Large intestine (tissue), 12 donors: ENCODE results near the gene EDIL3. TPM values are rescaled to one million over a fixed set of nuclear protein-coding genes. Genes with fewer than 3 reads are reported as not detected.

Experiments
- DNase-seq, 2 donors: peaks; one replicate each; pipeline versions ENCODE4 v3.0.0 to v3.0.0-alpha.2; 2013
- H3K27ac ChIP-seq: one replicate; pipeline ENCODE4 v1.5.1; 2013; ENCODE audit warnings: low read length
- H3K27me3 ChIP-seq: 2 replicates; pipeline ENCODE4 v1.6.1; 2013; ENCODE audit warnings: low read length; ENCODE audit not compliant: control insufficient read depth, insufficient read depth
- H3K36me3 ChIP-seq: 2 replicates; pipeline ENCODE4 v1.6.1; 2013; ENCODE audit warnings: low read length; ENCODE audit not compliant: control insufficient read depth, insufficient read depth
- H3K4me1 ChIP-seq: one replicate; pipeline ENCODE4 v1.6.1; 2013; ENCODE audit warnings: low read length; ENCODE audit not compliant: control insufficient read depth, insufficient read depth
- H3K4me3 ChIP-seq: one replicate; pipeline ENCODE4 v1.5.1; 2013; ENCODE audit warnings: low read length
- H3K9me3 ChIP-seq: one replicate; pipeline ENCODE4 v1.6.1; 2013; ENCODE audit warnings: mild to moderate bottlenecking, low read depth, low read length, moderate library complexity; ENCODE audit not compliant: control insufficient read depth
- WGBS: methylation state at CpG from one replicate; pipeline ENCODE4 v1.1.5; 2013; ENCODE audit warnings: low lambda C conversion rate; ENCODE audit not compliant: insufficient coverage; 5-methylcytosine and 5-hydroxymethylcytosine counted together
- long read RNA-seq, 11 donors: transcript quantifications; one replicate each; lab custom pipeline, GENCODE V29; 2026
- polyA plus RNA-seq: library from polyadenylated mRNA; unstranded; fragments of 120-200 nt; gene quantifications from one replicate; pipeline ENCODE4 v1.2.1, GENCODE V29; 2013

Gene EDIL3
- polyA plus RNA-seq: 31.2 TPM
- long read RNA-seq, donor 1, full-length matches to known transcripts: 3 of 19 reads
- long read RNA-seq, donor 1, partial matches to known transcripts: 16 of 19 reads
- long read RNA-seq, donor 1, other reads (novel, unspliced or antisense): 0 of 19 reads
- long read RNA-seq, donor 2, full-length matches to known transcripts: 4 of 57 reads
- long read RNA-seq, donor 2, partial matches to known transcripts: 53 of 57 reads
- long read RNA-seq, donor 2, other reads (novel, unspliced or antisense): 0 of 57 reads
- long read RNA-seq, donor 3, full-length matches to known transcripts: 5 of 5 reads
- long read RNA-seq, donor 3, partial matches to known transcripts: 0 of 5 reads
- long read RNA-seq, donor 3, other reads (novel, unspliced or antisense): 0 of 5 reads
- long read RNA-seq, donor 4: 0 reads
- long read RNA-seq, donor 5, full-length matches to known transcripts: 5 of 5 reads
- long read RNA-seq, donor 5, partial matches to known transcripts: 0 of 5 reads
- long read RNA-seq, donor 5, other reads (novel, unspliced or antisense): 0 of 5 reads
- long read RNA-seq, donor 6, full-length matches to known transcripts: 3 of 3 reads
- long read RNA-seq, donor 6, partial matches to known transcripts: 0 of 3 reads
- long read RNA-seq, donor 6, other reads (novel, unspliced or antisense): 0 of 3 reads
- long read RNA-seq, donor 7, full-length matches to known transcripts: 3 of 3 reads
- long read RNA-seq, donor 7, partial matches to known transcripts: 0 of 3 reads
- long read RNA-seq, donor 7, other reads (novel, unspliced or antisense): 0 of 3 reads
- long read RNA-seq, donor 8, full-length matches to known transcripts: 7 of 7 reads
- long read RNA-seq, donor 8, partial matches to known transcripts: 0 of 7 reads
- long read RNA-seq, donor 8, other reads (novel, unspliced or antisense): 0 of 7 reads
- long read RNA-seq, donor 9, full-length matches to known transcripts: 1 of 15 reads
- long read RNA-seq, donor 9, partial matches to known transcripts: 14 of 15 reads
- long read RNA-seq, donor 9, other reads (novel, unspliced or antisense): 0 of 15 reads
- long read RNA-seq, donor 10, full-length matches to known transcripts: 8 of 8 reads
- long read RNA-seq, donor 10, partial matches to known transcripts: 0 of 8 reads
- long read RNA-seq, donor 10, other reads (novel, unspliced or antisense): 0 of 8 reads
- long read RNA-seq, donor 11, full-length matches to known transcripts: 7 of 7 reads
- long read RNA-seq, donor 11, partial matches to known transcripts: 0 of 7 reads
- long read RNA-seq, donor 11, other reads (novel, unspliced or antisense): 0 of 7 reads

DNA sequence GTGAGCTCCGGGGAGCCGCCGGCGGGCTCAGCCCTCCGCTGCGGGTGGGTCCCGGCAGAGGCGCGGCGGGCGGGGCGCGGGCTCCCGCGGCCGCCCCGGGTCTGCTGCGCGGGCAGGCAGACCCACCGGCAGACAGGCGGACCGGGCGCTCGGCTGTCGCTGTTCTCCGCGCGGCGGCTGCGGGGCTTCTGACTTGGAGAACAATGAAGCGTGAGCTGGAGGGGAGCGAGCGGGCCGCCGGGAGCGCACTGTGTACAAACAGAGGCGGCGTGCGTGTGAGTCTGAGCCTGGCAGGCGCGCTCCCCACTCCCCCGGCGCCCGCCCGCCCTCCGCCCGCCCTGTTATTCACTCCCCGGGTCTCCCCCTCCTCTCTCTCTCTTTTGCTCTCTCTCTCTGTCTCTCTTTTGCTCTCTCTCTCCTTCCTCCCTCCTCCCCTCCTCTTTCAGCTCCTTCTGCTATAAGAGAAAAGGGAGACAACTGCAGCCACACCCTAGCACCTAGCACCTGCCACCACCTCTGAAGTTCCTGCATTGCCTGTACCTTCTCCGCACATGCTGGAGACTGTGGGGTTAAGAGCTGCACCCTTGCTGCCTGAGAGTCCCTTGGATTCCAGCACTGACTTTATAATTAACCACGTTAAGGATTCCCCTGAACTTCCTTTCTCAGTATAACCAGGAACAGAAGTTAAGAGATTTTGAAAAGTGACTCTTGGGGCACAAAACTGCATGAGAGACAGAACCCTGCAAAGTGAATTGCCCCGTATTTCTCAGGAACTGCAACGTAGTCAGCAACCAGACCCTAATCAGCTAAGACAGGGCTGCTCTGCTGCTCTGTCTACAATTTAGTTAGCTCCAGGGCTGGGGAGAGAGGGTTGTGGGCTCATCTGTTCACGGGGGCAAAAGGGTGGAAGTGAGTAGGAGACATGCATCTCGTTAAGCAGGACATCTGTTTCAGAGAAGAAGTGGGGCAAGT, at the start of gene EDIL3:
Gene EDIL3, minus strand, starts transcription at position 277 of the 972 bp plus-strand sequence. CDS start 506 bp downstream, outside the sequence.
- no peaks in the 10 kb centered on the region for H3K36me3 ChIP-seq
- WGBS: 7% methylated on average over 2 of the region's 54 CpGs
- peaks cover 44% of the 10 kb centered on the region for H3K27me3 ChIP-seq
- peaks cover 5% of the 10 kb centered on the region for H3K4me1 ChIP-seq
- no peaks in the 10 kb centered on the region for H3K9me3 ChIP-seq
- H3K27ac ChIP-seq: no peak within 1 kb of the TSS
- DNase-seq: peak in 1 of 2 donors; percentile 21
- peak within 1 kb of the TSS; percentile 39 for H3K4me3 ChIP-seq

GRCh38 chr5:84433461-84433860, 48.8 kb upstream of the EDIL3 start:
- WGBS: no CpG with 5 or more reads among the region's 1 CpG
- H3K27me3 ChIP-seq: no peaks in the 10 kb centered on the region
- H3K9me3 ChIP-seq: no peaks in the 10 kb centered on the region
- H3K27ac ChIP-seq: no peak overlapping the region
- no peaks in the 10 kb centered on the region for H3K4me1 ChIP-seq
- H3K4me3 ChIP-seq: no peak overlapping the region
- no peaks in the 10 kb centered on the region for H3K36me3 ChIP-seq
- DNase-seq: no peak

- Histone ChIP-seq H3K4me1 (no peaks in the 10 kb centered on the region), H3K4me3 (no peak overlapping the region), H3K9me3 (no peaks in the 10 kb centered on the region), H3K36me3 (no peaks in the 10 kb centered on the region), H3K27ac (no peak overlapping the region), H3K27me3 (no peaks in the 10 kb centered on the region)
- no peak for DNase-seq
- no CpG with 5 or more reads among the region's 3 CpGs for WGBS
Measured at GRCh38 chr5:84430863-84431663, 46.4 kb upstream of the EDIL3 start.

GRCh38 chr5:84430079-84430478, 45.4 kb upstream of the EDIL3 start:
- Histone ChIP-seq H3K27me3 (no peaks in the 10 kb centered on the region), H3K9me3 (no peaks in the 10 kb centered on the region), H3K4me1 (no peaks in the 10 kb centered on the region), H3K36me3 (no peaks in the 10 kb centered on the region), H3K4me3 (no peak overlapping the region), H3K27ac (no peak overlapping the region)
- no peak for DNase-seq

GRCh38 chr5:84425365-84425881, 40.7 kb upstream of the EDIL3 start:
- H3K4me1 ChIP-seq: no peaks in the 10 kb centered on the region
- no peak overlapping the region for H3K4me3 ChIP-seq
- no peak overlapping the region for H3K27ac ChIP-seq
- WGBS: no CpG with 5 or more reads among the region's 1 CpG
- H3K27me3 ChIP-seq: no peaks in the 10 kb centered on the region
- H3K9me3 ChIP-seq: no peaks in the 10 kb centered on the region
- no peaks in the 10 kb centered on the region for H3K36me3 ChIP-seq
- no peak for DNase-seq

DNA sequence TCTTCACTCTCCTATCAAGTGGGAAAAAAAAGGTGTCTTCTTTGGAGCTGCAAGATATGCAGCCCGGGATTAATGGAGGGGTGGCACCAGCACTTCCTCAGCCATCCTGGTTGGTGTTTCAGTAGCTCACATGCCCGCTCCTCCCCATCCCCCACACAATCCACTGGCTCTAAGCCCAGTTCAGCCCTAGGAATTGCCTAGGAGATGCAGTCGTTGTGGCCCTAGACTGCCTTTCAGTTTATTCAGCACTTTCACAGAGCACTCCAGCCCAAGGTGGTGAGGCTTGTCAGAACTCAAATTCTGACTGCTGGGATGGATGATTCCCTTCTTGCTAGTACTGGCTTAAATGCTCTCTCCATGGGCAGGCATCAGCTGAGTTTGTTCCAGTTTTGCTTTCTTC, 35.1 kb upstream of the EDIL3 start:
- H3K4me1 ChIP-seq: no peaks in the 10 kb centered on the region
- no peaks in the 10 kb centered on the region for H3K36me3 ChIP-seq
- no peaks in the 10 kb centered on the region for H3K27me3 ChIP-seq
- no peak overlapping the region for H3K4me3 ChIP-seq
- no CpG with 5 or more reads among the region's 3 CpGs for WGBS
- no peaks in the 10 kb centered on the region for H3K9me3 ChIP-seq
- H3K27ac ChIP-seq: no peak overlapping the region
- DNase-seq: no peak

DNA sequence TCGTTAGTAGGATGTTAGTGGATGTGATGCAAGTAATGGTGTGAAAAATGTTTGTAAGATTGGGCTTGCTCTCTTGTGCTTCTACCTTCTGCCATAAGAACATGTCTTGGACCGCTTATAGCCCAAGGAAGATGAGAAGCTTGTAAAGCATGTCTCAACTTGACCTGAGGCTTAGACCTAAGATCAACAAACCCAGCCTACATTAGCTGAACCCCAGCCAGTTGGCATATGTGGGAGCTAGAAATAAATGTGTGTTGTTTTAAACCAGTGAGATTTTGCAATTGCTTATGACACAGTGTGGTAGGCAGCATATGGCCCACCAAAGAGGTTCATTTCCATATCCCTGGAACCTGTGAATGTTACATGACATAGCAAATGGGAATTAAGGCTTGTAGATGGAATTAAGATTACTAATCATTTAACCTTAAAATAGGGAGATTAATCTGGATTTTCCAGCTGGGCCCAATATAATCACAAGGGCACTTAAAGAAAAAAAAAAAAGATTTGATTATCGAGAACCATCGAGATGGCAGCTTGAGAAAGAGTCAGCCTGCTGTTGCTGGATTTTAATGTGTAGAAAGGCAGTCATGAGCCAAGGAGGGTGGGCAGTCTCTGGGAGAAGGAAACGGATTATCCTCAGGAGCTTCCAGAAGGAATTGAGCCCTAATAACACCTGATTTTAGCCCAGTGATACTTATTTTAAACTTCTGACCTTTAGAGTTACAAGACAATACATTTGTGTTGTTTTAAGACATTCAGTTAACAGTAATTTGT, 27.3 kb upstream of the EDIL3 start:
- no peaks in the 10 kb centered on the region for H3K4me1 ChIP-seq
- no peaks in the 10 kb centered on the region for H3K9me3 ChIP-seq
- no peaks in the 10 kb centered on the region for H3K27me3 ChIP-seq
- no peak overlapping the region for H3K27ac ChIP-seq
- H3K4me3 ChIP-seq: no peak overlapping the region
- H3K36me3 ChIP-seq: no peaks in the 10 kb centered on the region
- no CpG with 5 or more reads among the region's 5 CpGs for WGBS
- DNase-seq: no peak

- H3K36me3 ChIP-seq: no peaks in the 10 kb centered on the region
- H3K27ac ChIP-seq: no peak overlapping the region
- 100% methylated on average over 1 of the region's 1 CpG for whole genome bisulfite sequencing
- H3K4me1 ChIP-seq: no peaks in the 10 kb centered on the region
- no peak overlapping the region for H3K4me3 ChIP-seq
- DNase-seq: no peak
- H3K9me3 ChIP-seq: no peaks in the 10 kb centered on the region
- no peaks in the 10 kb centered on the region for H3K27me3 ChIP-seq
Measured at GRCh38 chr5:84406111-84406510, 21.4 kb upstream of the EDIL3 start.
